Measurements from ENCODE around the gene PROZ.

GRCh38 chr13:113160983-113161382 is 2.5 kb downstream of the PROZ start:
- TF ChIP-seq CTCF (IDR thresholded peaks at IDR 0.05) = no peak
- no peak for TF ChIP-seq POLR2A (IDR thresholded peaks at IDR 0.05)
- no peak for TF ChIP-seq POLR2AphosphoS5 (IDR thresholded peaks at IDR 0.05)

All from upper lobe of left lung (tissue), 4 donors.